PC-3 (cell line): ENCODE results near the gene CALN1. TPM values are rescaled to one million over a fixed set of nuclear protein-coding genes. Genes with fewer than 3 reads are reported as not detected.

Experiments used
- ATAC-seq: fragments of 200-7000 bp; cut with Tn5 transposase; 2 replicates; pipeline ENCODE4 v1.9.1; 2020; ENCODE audit warnings: mild to moderate bottlenecking, moderate library complexity
- BruUV-seq: library from RNA; stranded (reverse); fragments of 400-500 nt; replicated peaks from 2 replicates; lab custom pipeline; 2021; lab: Mats Ljungman, UMichigan
- CTCF ChIA-PET: fragments of 300-600 bp; sonication (Branson Sonifier 250); formaldehyde crosslinking; loops from one replicate; lab custom pipeline; 2022; ENCODE audit warnings: antibody characterized with exemption; lab: Charles Lee
- POLR2A ChIA-PET: fragments of 300-600 bp; sonication (Branson Sonifier 250); formaldehyde crosslinking; loops from one replicate; lab custom pipeline; 2022; ENCODE audit warnings: antibody characterized with exemption; ENCODE audit not compliant: unreplicated experiment; lab: Charles Lee
- DNase-seq: peaks from one replicate; pipeline ENCODE4 v3.0.0-alpha.2; 2015
- H2AFZ ChIP-seq: fragments of 300-600 bp; sonication (generic); 2 replicates; pipeline ENCODE4 v1.6.0; 2016; ENCODE audit warnings: antibody characterized with exemption, low read length
- H3F3A ChIP-seq: fragments of 300-600 bp; sonication (generic); one replicate; pipeline ENCODE4 v1.6.0; 2017; ENCODE audit warnings: antibody characterized with exemption, low read length, control low read depth, mild to moderate bottlenecking; ENCODE audit not compliant: unreplicated experiment
- H3K27ac ChIP-seq: fragments of 300-600 bp; sonication (generic); 2 replicates; pipeline ENCODE4 v1.5.1; 2016; ENCODE audit warnings: mild to moderate bottlenecking, low read length
- H3K27me3 ChIP-seq: fragments of 300-600 bp; sonication (generic); 2 replicates; pipeline ENCODE4 v1.6.1; 2016; ENCODE audit warnings: low read length, mixed read lengths
- H3K36me3 ChIP-seq: fragments of 300-600 bp; sonication (generic); 2 replicates; pipeline ENCODE4 v1.6.1; 2016; ENCODE audit warnings: low read depth, mixed run types, low read length, mixed read lengths
- H3K4me1 ChIP-seq: fragments of 300-600 bp; sonication (generic); 2 replicates; pipeline ENCODE4 v1.5.1; 2016; ENCODE audit warnings: low read length; ENCODE audit not compliant: insufficient read depth
- H3K4me2 ChIP-seq: fragments of 300-600 bp; sonication (generic); 2 replicates; pipeline ENCODE4 v1.6.0; 2016; ENCODE audit warnings: low read length
- H3K4me3 ChIP-seq: fragments of 300-600 bp; sonication (generic); 2 replicates; pipeline ENCODE4 v1.5.1; 2016; ENCODE audit warnings: mild to moderate bottlenecking, low read length, mixed read lengths
- H3K79me2 ChIP-seq: fragments of 300-600 bp; sonication (generic); 2 replicates; pipeline ENCODE4 v1.6.1; 2017; ENCODE audit warnings: low read length, mixed read lengths
- H3K9ac ChIP-seq: fragments of 300-600 bp; sonication (generic); 2 replicates; pipeline ENCODE4 v1.6.0; 2016; ENCODE audit warnings: mild to moderate bottlenecking, low read length
- H3K9me2 ChIP-seq: fragments of 300-600 bp; sonication (generic); replicated peaks from 2 replicates; pipeline ENCODE4 v1.6.1; 2016; ENCODE audit warnings: mixed run types, low read length, mixed read lengths
- H3K9me3 ChIP-seq: fragments of 300-600 bp; sonication (generic); 2 replicates; pipeline ENCODE4 v1.6.1; 2016; ENCODE audit warnings: low read length, mixed read lengths
- H4K20me1 ChIP-seq: fragments of 300-600 bp; sonication (generic); 2 replicates; pipeline ENCODE4 v1.6.1; 2016; ENCODE audit warnings: low read length, mixed read lengths
- CTCF ChIP-seq: fragments of 300-600 bp; sonication (generic); conservative IDR thresholded peaks from 2 replicates; pipeline ENCODE4 v1.5.1; 2017; ENCODE audit warnings: antibody characterized with exemption, low read depth, mild to moderate bottlenecking, low read length
- EZH2 ChIP-seq: fragments of 300-600 bp; sonication (generic); IDR thresholded peaks from one replicate; pipeline ENCODE4 v1.6.1; 2017; ENCODE audit warnings: antibody characterized with exemption, mild to moderate bottlenecking, low read length; ENCODE audit not compliant: unreplicated experiment
- EZH2phosphoT487 ChIP-seq: fragments of 300-600 bp; sonication (generic); IDR thresholded peaks from 2 replicates; pipeline ENCODE4 v1.6.1; 2018; ENCODE audit warnings: mild to moderate bottlenecking, antibody characterized with exemption, low read length, borderline replicate concordance
- intact Hi-C: fragments of 100-400 bp; cut with micrococcal nuclease; formaldehyde crosslinking; loops from 2 replicates; pipeline ENCODE4 v1.9.0; 2023
- total RNA-seq: library from RNA; depleted of rRNA; stranded (reverse); fragments of >200 nt; gene quantifications from 2 replicates; pipeline ENCODE4 v1.2.3, GENCODE V29; 2014

Gene CALN1
- total RNA-seq, 1 experiment from 2014 or later: not detected

DNA sequence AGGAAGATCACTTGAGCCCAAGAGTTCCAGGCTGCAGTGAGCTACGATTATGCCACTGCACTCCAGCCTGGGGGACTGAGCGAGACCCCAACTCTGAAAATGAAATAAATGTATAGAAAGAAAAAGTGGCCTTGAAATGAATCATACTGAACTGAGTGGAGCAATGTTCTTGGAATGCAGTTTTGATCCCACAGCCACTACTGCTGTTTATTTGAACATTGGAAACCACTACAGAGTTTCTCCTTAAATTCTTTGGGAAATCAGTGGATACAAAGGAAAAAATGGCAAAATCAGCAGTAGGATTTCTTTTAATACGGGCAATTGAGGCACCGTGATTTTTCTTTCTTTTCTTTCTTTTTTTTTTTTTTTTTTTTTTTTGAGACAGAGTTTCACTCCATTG, 642.8 kb downstream of the CALN1 start:
- no TSS peak for BruUV-seq
- POLR2A ChIA-PET: no interaction called here
- no peak overlapping the region for H2AFZ ChIP-seq
- no peaks in the 10 kb centered on the region for H3K4me1 ChIP-seq
- H3K36me3 ChIP-seq: no peaks in the 10 kb centered on the region
- no peaks in the 10 kb centered on the region for H3K27me3 ChIP-seq
- H3K27ac ChIP-seq: no peak overlapping the region
- CTCF ChIA-PET: no interaction called here
- no peaks in the 10 kb centered on the region for H3K79me2 ChIP-seq
- H3K9me3 ChIP-seq: 0 out of 2 replicates have a peak, but pooled peaks cover 2% of the 10 kb centered on the region
- intact Hi-C loops: no loop called here
- ATAC-seq (no peak), DNase-seq (no peak)
- H4K20me1 ChIP-seq: no peaks in the 10 kb centered on the region
- no peaks in the 10 kb centered on the region for H3F3A ChIP-seq
- TF ChIP-seq CTCF: no peak
- TF ChIP-seq EZH2phosphoT487: no peak
- TF ChIP-seq EZH2: no peak
- H3K9me2 ChIP-seq: no peaks in the 10 kb centered on the region
- H3K4me2 ChIP-seq: no peak overlapping the region
- H3K9ac ChIP-seq: no peak overlapping the region
- H3K4me3 ChIP-seq: no peak overlapping the region

DNA sequence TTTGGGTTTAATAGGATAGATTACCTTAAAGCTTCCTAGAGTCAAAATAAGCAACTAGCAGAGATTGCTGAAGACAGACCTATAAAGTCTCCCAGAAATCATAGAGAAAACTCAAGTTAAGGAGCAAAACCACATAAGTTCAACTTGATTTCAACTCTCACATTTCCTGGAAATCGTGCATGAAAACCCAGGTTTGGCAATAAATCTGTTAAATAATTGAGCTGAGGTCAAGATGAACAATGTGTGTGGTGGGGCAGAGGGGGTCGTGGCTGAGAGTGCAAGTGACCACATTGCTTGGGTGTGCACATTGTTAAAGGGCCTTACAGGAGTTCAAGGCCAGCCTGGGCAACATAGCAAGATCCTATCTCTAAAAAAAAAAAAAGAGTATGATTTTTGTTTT, 643.7 kb downstream of the CALN1 start:
- no peak for DNase-seq
- H3K27ac ChIP-seq: no peak overlapping the region
- TF ChIP-seq EZH2phosphoT487 (no peak), CTCF (no peak), EZH2 (no peak)

DNA sequence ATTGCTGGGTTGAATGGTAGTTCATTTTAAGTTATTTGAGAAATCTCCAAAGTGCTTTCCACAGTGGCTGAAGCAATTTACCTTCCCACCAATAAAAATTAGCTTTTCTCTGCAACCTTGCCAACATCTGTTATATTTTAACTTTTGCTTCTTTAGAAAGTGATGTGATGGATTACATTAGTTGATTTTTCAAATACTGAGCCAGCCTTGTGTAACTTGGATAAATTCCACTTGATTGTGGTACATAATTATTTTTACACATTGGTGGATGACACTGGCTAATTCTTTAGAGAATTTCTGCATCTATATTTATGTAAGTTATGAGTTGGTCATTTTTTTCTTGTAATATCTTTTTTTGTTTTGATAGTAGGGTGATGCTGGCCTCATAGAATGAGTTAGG, 646.1 kb downstream of the CALN1 start:
- no peaks in the 10 kb centered on the region for H3K79me2 ChIP-seq
- H3K9me3 ChIP-seq: 0 out of 2 replicates have a peak, but pooled peaks cover 2% of the 10 kb centered on the region
- H3K4me2 ChIP-seq: no peak overlapping the region
- BruUV-seq: no TSS peak
- no peaks in the 10 kb centered on the region for H3K4me1 ChIP-seq
- H3F3A ChIP-seq: no peaks in the 10 kb centered on the region
- no peak for DNase-seq
- no peak overlapping the region for H2AFZ ChIP-seq
- H3K27me3 ChIP-seq: no peaks in the 10 kb centered on the region
- H3K4me3 ChIP-seq: no peak overlapping the region
- POLR2A ChIA-PET: no interaction called here
- H3K36me3 ChIP-seq: no peaks in the 10 kb centered on the region
- TF ChIP-seq EZH2phosphoT487: no peak
- CTCF ChIA-PET: no interaction called here
- intact Hi-C loops: no loop called here
- no peak for ATAC-seq
- no peak overlapping the region for H3K27ac ChIP-seq
- H4K20me1 ChIP-seq: no peaks in the 10 kb centered on the region
- no peak overlapping the region for H3K9ac ChIP-seq
- no peaks in the 10 kb centered on the region for H3K9me2 ChIP-seq

More for the DNA sequence above, 643.7 kb downstream of the CALN1 start:
- intact Hi-C loops: no loop called here
- H3K4me1 ChIP-seq: no peaks in the 10 kb centered on the region
- H3K36me3 ChIP-seq: no peaks in the 10 kb centered on the region
- H3K9me3 ChIP-seq: 0 out of 2 replicates have a peak, but pooled peaks cover 2% of the 10 kb centered on the region
- no TSS peak for BruUV-seq
- no peaks in the 10 kb centered on the region for H3F3A ChIP-seq
- no peaks in the 10 kb centered on the region for H3K27me3 ChIP-seq
- H2AFZ ChIP-seq: no peak overlapping the region
- no peaks in the 10 kb centered on the region for H3K9me2 ChIP-seq
- H3K79me2 ChIP-seq: no peaks in the 10 kb centered on the region
- H4K20me1 ChIP-seq: no peaks in the 10 kb centered on the region
- ChIA-PET CTCF (no interaction called here), POLR2A (no interaction called here)
- no peak overlapping the region for H3K4me2 ChIP-seq
- ATAC-seq: no peak
- H3K4me3 ChIP-seq: no peak overlapping the region
- no peak overlapping the region for H3K9ac ChIP-seq
